ENCODE data around the gene FGGY.

The FGGY gene

GRCh38 chr1:59354709-59355337 lies 57.9 kb downstream of the FGGY start:
- no peak for DNase-seq

DNA sequence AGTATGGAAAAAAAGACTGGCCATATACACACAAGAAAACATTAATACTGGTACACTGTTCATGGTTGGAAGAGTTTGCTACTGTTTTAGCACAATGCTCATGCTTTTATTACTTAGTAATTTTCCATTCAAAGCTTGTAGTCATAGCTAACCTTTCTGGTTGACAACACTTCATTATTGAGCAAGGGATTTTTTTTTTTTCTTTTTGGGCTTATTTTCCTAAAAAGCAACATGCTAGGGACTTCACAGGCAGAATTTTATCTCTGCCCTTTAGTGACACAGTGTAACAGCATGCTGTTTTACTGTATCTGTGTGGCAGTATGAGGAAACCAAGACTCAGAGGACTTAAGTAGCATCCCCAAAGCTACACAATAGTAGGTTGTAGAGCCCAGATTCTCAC lies 58.5 kb downstream of the FGGY start:
- no peak for DNase-seq

- no peak for DNase-seq
These were observed 59.7 kb downstream of the FGGY start for GRCh38 chr1:59356627-59357026.

- no peak for DNase-seq
These were observed 60.9 kb downstream of the FGGY start for GRCh38 chr1:59357645-59358320.

DNA sequence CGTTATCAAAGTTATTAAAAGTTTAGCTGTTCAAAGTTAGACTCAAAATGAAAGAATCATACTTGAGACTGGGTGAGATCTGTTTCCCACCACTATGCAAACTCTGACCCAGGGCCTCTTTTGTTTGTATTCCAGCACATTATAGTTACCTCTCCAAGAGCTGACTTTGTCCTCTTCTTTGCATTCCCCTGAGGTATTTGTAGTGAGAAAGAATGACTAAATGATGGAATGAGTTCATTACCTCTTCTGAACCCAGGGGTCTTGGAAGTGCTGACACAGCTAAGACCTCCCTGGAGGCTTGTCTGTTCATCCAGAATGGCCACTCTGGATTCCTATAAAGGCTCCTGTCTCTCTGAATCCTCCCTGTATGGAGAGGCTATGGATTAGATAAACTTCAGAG lies 62.4 kb downstream of the FGGY start:
- DNase-seq = no peak

GRCh38 chr1:59360170-59360569 lies 63.3 kb downstream of the FGGY start:
- no peak for DNase-seq

GRCh38 chr1:59360729-59361128 lies 63.8 kb downstream of the FGGY start:
- no peak for DNase-seq

- no peak for DNase-seq
These were observed 64.9 kb downstream of the FGGY start for GRCh38 chr1:59361766-59362165.

GRCh38 chr1:59364037-59364436 lies 67.1 kb downstream of the FGGY start:
- no peak for DNase-seq

DNA sequence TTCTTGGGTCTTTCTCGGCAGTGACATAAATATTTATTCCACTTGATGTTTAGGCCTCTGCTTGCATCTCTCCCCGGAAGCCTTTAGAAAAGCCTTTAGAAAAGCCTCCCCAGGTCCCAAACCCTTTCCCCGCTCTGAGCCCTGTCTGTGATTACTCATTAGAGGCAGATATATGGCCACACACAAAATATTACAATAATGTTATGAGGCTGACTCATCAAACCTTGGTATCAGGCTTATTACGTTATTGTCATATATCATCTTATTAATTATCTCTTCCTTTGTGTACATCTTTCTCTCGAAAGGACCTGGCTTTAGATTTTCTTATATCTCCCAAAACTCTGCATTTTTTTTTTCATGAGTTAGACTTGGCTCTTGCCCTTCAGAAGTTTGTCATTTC lies 69.5 kb downstream of the FGGY start:
- DNase-seq = no peak

- DNase-seq = no peak
These were observed 70.6 kb downstream of the FGGY start for GRCh38 chr1:59367301-59368007.

DNA sequence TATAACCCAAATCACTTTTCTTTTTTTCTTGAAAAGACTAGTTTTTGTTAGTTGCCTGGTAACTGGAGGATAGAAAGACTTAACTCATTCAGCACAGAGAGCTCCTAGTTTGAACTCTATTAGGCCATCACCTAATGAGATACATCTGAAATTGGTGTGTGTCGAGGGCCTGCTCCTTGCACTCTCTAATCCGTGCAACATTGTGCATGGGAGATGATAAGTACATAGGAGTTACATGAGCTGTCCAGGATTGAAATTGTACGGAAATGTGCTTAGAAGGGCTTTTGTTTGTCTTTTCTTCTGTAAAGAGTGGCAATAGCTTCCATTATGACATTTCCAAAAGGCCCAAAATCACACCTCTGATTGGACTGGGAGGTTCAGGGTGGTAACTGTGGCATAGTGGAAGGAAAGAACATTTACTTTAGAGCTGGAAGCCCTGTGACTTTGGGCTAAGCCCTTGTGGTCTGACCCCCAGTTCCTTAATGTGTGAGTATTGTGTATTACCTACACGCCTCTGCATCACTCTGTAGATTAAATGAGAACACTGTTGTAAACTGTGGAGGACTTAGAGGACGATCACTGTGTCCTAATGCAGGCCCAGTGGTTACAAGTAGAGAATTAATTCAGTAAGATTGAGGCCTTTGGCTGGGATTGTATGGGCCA lies 71.2 kb downstream of the FGGY start:
- no peak for DNase-seq

DNA sequence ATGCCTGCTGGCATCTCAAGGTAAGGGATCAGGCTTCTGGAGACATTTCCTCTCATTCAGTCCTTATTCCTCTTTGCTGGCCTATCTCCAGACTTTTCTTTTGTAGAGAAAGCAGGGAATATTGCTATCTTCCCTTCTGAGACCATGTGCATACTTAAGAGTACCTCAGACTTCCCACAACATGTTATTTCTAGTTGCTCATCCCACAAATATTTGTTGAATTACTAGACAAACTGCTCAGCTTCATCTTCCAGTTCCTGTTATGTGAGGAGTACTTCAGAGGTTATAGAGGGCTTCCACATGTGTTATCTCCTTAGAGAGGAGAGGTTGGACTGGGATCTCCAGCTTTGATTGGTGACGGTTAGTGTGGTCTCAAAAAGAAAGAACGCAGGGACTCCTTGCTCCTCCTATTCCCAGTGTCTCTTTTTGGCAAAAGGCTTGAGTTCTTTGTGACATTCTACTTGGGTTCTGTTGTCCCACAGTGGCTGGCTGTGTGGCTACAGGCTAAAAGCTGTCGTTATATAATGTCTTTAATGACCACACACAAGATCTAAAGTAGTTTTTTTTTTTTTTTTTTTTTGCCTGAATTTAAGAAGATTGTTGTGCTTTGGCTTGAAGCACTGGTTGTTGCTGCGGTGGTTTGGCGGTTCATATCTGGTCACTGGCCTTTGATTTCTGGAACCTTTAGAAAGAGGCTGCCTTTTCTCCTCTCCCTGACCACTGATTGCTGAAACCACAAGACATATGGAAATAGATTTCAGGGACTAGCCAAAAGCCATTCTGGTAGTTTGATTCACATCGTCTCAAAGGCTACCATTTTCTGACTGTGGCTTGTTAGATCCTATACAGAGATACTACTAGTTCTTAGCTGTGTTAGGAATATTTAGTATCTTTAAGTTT lies 78.7 kb downstream of the FGGY start:
- no peak for DNase-seq

GRCh38 chr1:59377350-59377904 lies 80.5 kb downstream of the FGGY start:
- DNase-seq = no peak

DNA sequence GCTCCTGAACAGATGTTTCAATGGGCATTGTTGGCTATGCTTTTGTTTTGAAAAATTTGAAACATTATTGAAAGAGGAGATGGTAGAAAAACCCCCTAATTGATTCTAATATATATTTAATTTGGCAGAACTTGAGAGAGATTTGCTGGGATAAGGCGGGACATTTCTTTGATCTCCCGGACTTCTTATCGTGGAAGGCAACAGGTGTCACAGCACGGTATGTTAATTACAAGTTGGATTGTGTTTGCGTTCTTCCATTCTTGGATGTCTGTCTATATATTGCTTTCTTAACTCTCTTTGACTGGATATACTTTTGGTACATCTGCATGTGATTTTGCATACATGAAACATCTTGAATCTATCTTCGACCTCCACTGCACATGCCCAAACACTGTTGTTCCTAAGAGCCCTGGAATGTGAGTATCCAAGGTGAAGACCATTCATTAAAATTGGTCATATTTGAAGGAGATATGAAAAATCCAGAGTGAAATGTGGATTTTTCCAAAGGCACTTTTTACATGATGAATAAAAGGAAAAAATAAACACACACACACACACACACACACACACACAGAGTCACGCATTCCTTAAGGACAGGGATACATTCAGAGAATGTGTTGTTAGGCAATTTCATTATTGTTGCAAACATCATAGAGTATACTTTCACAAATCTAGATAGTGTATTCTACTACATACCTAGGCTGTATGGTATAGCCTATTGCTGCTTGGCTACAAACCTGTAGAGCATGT lies 81.9 kb downstream of the FGGY start:
- no peak for DNase-seq

DNA sequence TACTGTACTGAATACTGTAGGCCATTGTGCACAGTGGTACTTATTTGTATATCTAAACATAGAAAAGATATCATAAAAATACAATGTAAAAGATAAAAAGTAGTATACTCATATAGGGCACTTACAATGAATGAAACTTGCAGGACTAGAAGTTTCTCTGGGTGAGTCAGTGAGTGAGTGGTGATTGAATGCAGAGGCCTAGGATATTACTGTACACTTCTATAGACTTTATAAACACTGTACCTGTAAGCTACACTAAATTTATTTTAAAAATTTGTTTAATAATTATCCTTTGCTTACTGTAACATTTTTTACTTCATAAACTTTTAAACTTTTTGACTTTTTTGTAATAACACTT lies 82.5 kb downstream of the FGGY start:
- DNase-seq = no peak

GRCh38 chr1:59383963-59384362 lies 87.1 kb downstream of the FGGY start:
- no peak for DNase-seq

DNA sequence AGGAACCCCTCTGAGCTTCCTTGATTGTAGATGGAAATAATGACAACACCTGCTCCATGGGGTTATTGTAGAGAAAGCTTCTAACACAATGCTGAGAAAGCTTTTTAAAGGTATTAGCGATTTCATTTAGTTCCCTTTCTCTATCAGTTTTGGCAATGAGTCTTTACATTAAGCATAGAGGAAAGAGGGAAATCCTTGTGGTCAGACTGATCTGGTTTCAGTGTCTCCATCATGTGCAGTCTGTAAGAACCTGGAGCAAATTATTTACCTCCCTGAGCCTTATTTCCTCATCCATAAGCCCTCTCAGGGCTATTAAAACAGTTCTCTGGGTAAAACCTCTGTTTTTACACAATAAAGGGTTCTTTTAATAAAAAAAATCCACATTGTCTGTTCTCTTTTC lies 87.5 kb downstream of the FGGY start:
- DNase-seq = no peak

DNA sequence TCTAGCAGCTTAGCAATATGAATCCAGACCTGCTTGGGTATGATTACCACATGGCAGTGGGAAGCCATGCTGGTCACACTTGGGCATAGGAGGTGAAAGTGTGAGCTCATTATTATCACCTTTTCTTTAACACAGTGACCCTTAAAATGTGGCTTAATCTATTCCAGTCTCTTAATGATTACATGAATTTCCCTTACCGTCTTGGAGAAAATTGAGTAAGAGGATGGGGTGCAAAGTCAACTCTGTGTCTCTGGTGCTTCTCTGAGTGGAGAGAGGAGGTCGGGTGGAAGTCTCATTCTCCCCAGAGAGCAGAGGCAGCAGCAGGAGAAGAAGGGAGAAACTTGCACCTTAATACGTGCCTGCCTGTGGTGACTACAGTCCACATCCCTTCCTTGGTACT lies 91.3 kb downstream of the FGGY start:
- no peak for DNase-seq

DNA sequence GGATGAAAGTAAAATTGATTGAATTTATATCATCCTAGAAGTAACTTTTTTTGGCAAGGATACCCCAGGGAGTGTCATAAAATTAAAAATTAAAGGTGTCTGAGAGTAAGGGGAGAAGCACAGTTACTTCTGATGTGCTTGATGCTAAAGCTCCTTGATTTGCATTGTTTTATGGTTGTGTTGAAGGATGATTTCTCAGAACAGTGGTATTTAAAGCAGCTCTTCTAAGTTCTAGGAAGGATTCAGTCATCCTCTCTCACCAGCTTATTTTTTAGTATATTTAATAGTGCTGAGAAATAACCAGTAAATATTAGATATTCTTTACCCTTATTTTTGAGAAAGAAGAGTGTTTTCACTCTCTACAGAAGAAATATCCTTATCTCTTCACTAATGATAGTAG lies 93.0 kb downstream of the FGGY start:
- DNase-seq = no peak

DNA sequence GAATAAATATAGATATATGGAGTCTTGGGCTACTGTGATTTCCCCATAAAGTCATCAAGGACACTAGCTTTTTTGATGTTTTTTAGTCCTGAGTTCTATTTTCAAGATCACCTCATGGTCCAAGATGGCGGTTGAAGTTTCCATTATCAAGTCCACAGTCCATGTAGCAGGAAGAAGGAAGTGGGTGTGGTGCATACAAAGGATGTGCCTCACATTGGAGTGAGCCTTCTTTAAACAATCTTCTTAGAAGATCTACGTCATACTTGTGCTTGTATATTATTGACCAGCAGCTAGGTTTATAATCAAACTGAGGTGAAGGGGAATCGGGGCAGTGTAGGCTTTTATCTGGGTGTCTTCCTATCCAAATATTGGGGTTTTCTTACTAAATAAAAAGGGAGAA lies 93.4 kb downstream of the FGGY start:
- no peak for DNase-seq

Measured in NCI-H1105 (cell line).